DOHH2 (cell line): ENCODE results near the gene CAMTA1.
"Not testable (repeated sequence)": the region's sequence is repeated elsewhere in the genome, so short reads cannot be mapped to it uniquely, and the experiment has no call there.

Experiments
- H3F3A ChIP-seq: fragments of 200-600 bp; sonication (generic), shearing (Covaris generic); 2 replicates; pipeline ENCODE4 v1.6.0; 2016; ENCODE audit warnings: antibody characterized with exemption, mild to moderate bottlenecking; ENCODE audit not compliant: control insufficient read depth, insufficient read depth
- H3K27ac ChIP-seq: fragments of 200-600 bp; sonication (generic); 2 replicates; pipeline ENCODE4 v1.5.1; 2014; ENCODE audit warnings: low read depth, mild to moderate bottlenecking, low read length, moderate library complexity
- H3K27me3 ChIP-seq: fragments of 200-600 bp; sonication (generic); 2 replicates; pipeline ENCODE4 v1.6.1; 2014; ENCODE audit warnings: mild to moderate bottlenecking, low read length, mixed read lengths; ENCODE audit not compliant: control insufficient read depth
- H3K36me3 ChIP-seq: fragments of 200-600 bp; sonication (generic); 2 replicates; pipeline ENCODE4 v1.6.1; 2014; ENCODE audit warnings: mild to moderate bottlenecking, low read length, moderate library complexity, mixed read lengths; ENCODE audit not compliant: control insufficient read depth
- H3K4me1 ChIP-seq: fragments of 200-600 bp; sonication (generic); 2 replicates; pipeline ENCODE4 v1.6.1; 2014; ENCODE audit warnings: mild to moderate bottlenecking, low read length, mixed read lengths; ENCODE audit not compliant: control insufficient read depth
- H3K4me2 ChIP-seq: fragments of 200-600 bp; sonication (generic); 2 replicates; pipeline ENCODE4 v1.6.0; 2014; ENCODE audit warnings: mild to moderate bottlenecking, low read length, moderate library complexity
- H3K4me3 ChIP-seq: fragments of 200-600 bp; sonication (generic); 2 replicates; pipeline ENCODE4 v1.5.1; 2014; ENCODE audit warnings: mild to moderate bottlenecking, low read length, mixed read lengths
- H3K79me2 ChIP-seq: fragments of 200-600 bp; sonication (generic); 2 replicates; pipeline ENCODE4 v1.6.1; 2014; ENCODE audit warnings: mild to moderate bottlenecking, low read length, mixed read lengths; ENCODE audit not compliant: control insufficient read depth
- H3K9me2 ChIP-seq: fragments of 200-600 bp; sonication (generic); replicated peaks from 2 replicates; pipeline ENCODE4 v1.6.1; 2014; ENCODE audit warnings: mild to moderate bottlenecking, low read length, mixed read lengths; ENCODE audit not compliant: control insufficient read depth
- H3K9me3 ChIP-seq: fragments of 200-600 bp; sonication (generic); 2 replicates; pipeline ENCODE4 v1.6.1; 2014; ENCODE audit warnings: antibody characterized with exemption, low read length, mixed read lengths; ENCODE audit not compliant: control insufficient read depth, insufficient read depth
- H4K20me1 ChIP-seq: fragments of 200-600 bp; sonication (generic); 2 replicates; pipeline ENCODE4 v1.6.0; 2014; ENCODE audit warnings: low read depth, mild to moderate bottlenecking, antibody characterized with exemption, low read length, moderate library complexity; ENCODE audit not compliant: control insufficient read depth, insufficient read depth
- EZH2phosphoT487 ChIP-seq: fragments of 200-600 bp; sonication (generic); IDR thresholded peaks from 2 replicates; pipeline ENCODE4 v1.6.1; 2017; ENCODE audit warnings: borderline replicate concordance, mild to moderate bottlenecking, antibody characterized with exemption, low read length, moderate library complexity, mixed read lengths
- TF ChIP-seq, protein P1 (sequence below): fragments of 200-600 bp; sonication (generic); IDR thresholded peaks from one replicate; pipeline ENCODE4 v1.5.1; 2014; ENCODE audit warnings: antibody characterized with exemption, mild to moderate bottlenecking, low read depth, low read length; ENCODE audit not compliant: poor library complexity, severe bottlenecking

Gene CAMTA1

DNA sequence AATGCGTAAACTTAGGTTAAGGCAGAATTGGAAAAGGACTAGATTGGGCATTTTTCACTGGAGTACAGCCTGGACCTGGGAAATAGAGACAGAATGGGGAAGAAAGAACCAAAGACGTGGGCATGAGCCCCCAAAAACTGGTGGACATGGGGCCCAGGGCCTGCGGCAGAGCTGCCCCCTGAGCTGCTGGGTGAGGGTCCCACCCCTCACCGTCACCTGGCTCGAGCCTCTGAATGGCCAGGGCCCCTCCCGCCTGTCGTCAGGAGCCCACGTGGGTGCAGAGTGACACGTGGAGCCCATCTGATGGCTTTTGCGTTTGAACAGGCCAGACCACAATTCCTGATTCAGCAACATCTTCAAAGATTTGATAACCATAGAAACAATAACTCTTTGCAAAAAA is 624.9 kb downstream of the CAMTA1 start:
- Histone ChIP-seq H3K79me2 (no peaks in the 10 kb centered on the region), H3K9me3 (no peaks in the 10 kb centered on the region), H3K36me3 (no peaks in the 10 kb centered on the region), H3F3A (no peaks in the 10 kb centered on the region), H3K4me1 (peaks cover 9% of the 10 kb centered on the region), H3K4me3 (no peak overlapping the region), H3K9me2 (no peaks in the 10 kb centered on the region), H4K20me1 (no peaks in the 10 kb centered on the region), H3K27me3 (no peaks in the 10 kb centered on the region), H3K4me2 (no peak overlapping the region), H3K27ac (no peak overlapping the region)
- TF ChIP-seq EZH2phosphoT487 = no peak
- TF ChIP-seq, protein P1, sequence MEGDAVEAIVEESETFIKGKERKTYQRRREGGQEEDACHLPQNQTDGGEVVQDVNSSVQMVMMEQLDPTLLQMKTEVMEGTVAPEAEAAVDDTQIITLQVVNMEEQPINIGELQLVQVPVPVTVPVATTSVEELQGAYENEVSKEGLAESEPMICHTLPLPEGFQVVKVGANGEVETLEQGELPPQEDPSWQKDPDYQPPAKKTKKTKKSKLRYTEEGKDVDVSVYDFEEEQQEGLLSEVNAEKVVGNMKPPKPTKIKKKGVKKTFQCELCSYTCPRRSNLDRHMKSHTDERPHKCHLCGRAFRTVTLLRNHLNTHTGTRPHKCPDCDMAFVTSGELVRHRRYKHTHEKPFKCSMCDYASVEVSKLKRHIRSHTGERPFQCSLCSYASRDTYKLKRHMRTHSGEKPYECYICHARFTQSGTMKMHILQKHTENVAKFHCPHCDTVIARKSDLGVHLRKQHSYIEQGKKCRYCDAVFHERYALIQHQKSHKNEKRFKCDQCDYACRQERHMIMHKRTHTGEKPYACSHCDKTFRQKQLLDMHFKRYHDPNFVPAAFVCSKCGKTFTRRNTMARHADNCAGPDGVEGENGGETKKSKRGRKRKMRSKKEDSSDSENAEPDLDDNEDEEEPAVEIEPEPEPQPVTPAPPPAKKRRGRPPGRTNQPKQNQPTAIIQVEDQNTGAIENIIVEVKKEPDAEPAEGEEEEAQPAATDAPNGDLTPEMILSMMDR = no peak

DNA sequence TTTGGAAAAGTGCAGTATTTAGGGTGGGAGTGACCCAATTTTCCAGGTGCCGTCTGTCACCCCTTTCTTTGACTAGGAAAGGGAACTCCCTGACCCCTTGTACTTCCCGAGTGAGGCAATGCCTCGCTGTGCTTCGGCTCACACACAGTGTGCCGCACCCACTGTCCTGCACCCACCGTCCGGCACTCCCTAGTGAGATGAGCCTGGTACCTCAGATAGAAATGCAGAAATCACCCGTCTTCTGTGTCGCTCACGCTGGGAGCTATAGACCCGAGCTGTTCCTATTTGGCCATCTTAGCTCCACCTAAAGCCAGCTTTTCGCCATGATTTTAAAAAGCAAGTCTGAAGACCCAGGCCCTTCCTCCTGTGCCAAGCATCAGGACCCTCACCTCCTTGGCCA is 632.4 kb downstream of the CAMTA1 start:
- H3K4me2 ChIP-seq, H3K4me3 ChIP-seq, H3K9me3 ChIP-seq, H3K9me2 ChIP-seq, H3K4me1 ChIP-seq, H3F3A ChIP-seq, H4K20me1 ChIP-seq, H3K27me3 ChIP-seq, H3K79me2 ChIP-seq, H3K27ac ChIP-seq, H3K36me3 ChIP-seq: not testable (repeated sequence)

DNA sequence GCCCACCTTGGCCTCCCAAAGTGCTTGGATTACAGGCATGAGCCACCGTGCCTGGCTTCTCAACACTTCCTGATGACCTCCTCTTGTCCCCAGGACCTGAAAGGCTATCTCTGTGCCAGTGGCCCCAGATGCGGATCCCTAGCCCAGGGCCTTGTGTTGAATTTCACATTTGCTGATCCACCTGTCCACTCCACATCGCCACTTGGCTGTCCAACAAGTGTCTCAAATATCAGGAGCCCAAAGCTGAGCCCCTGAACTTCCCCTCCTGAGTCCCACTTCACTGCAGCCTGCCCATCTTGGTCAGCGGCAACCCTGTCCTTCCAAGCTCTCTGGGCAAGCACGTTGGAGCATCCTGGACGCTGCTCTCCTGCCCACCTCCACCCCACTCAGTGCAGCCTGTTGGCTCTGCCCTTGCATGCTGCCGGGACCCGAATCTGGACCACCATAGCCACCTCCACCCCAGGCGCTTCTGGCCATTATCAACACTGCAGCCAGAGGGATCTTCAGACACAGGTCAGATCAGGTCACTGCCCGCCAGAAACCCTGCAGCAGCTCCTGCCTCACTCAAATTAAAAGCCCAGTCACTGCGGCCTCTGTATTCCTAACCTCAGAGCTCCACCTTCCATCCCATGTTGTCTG is 633.3 kb downstream of the CAMTA1 start:
- Histone ChIP-seq H3K27me3 (no peaks in the 10 kb centered on the region), H3K4me3 (no peak overlapping the region), H3K4me2 (no peak overlapping the region), H3K36me3 (no peaks in the 10 kb centered on the region), H3K27ac (no peak overlapping the region), H3K9me3 (no peaks in the 10 kb centered on the region), H3K4me1 (no peaks in the 10 kb centered on the region), H3K79me2 (no peaks in the 10 kb centered on the region), H3K9me2 (no peaks in the 10 kb centered on the region), H3F3A (no peaks in the 10 kb centered on the region), H4K20me1 (no peaks in the 10 kb centered on the region)
- TF ChIP-seq, protein P1 = no peak
- no peak for TF ChIP-seq EZH2phosphoT487

DNA sequence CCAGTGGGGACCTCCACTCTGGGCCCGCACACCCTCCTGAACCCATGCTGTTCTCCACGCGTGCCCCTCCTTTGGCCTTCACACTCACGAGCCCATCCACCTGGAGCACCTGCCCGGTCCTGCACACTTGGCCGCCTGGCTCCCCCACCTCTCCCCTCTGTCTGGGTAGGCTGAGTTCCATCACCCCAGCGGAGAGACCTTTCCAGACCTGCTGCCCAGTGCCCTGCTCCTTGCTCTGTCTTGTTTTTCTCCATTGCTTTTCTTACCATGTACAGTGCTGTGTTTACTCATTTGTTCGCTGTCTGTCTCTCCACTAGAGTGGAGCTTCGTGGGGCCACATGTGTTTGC is 634.8 kb downstream of the CAMTA1 start:
- Histone ChIP-seq H3K4me1 (no peaks in the 10 kb centered on the region), H3K4me3 (no peak overlapping the region), H3K4me2 (no peak overlapping the region), H3K36me3 (no peaks in the 10 kb centered on the region), H4K20me1 (no peaks in the 10 kb centered on the region), H3F3A (no peaks in the 10 kb centered on the region), H3K27me3 (no peaks in the 10 kb centered on the region), H3K27ac (no peak overlapping the region), H3K9me3 (no peaks in the 10 kb centered on the region), H3K79me2 (no peaks in the 10 kb centered on the region), H3K9me2 (no peaks in the 10 kb centered on the region)
- TF ChIP-seq, protein P1 = no peak
